Mesenchymal stem cell (in vitro differentiated cells and primary cell): ENCODE results near the gene SLC10A1.

ENCODE experiments used
- DNase-seq: peaks from one replicate; pipeline ENCODE4 v3.0.0-alpha.2; 2013
- H2AFZ ChIP-seq: one replicate; pipeline ENCODE4 v1.6.1; 2013; ENCODE audit warnings: low read depth, mild to moderate bottlenecking, control low read depth, inconsistent platforms, low read length, moderate library complexity
- H2AK5ac ChIP-seq: 2 replicates; pipeline ENCODE4 v1.6.1; 2013; ENCODE audit warnings: low read length, moderate library complexity, mild to moderate bottlenecking, inconsistent platforms; ENCODE audit not compliant: severe bottlenecking
- H2BK120ac ChIP-seq: one replicate; pipeline ENCODE4 v1.6.1; 2013; ENCODE audit warnings: low read depth, mild to moderate bottlenecking, inconsistent platforms, low read length, moderate library complexity
- H2BK12ac ChIP-seq, 2 experiments: one replicate each; pipeline ENCODE4 v1.6.1; 2013; ENCODE audit warnings: inconsistent platforms in 2 of 2, low read length in 2 of 2, mild to moderate bottlenecking in 2 of 2, moderate library complexity in 2 of 2, control low read depth in 1 of 2
- H2BK15ac ChIP-seq: one replicate; pipeline ENCODE4 v1.6.1; 2013; ENCODE audit warnings: mild to moderate bottlenecking, low read depth, inconsistent platforms; ENCODE audit not compliant: poor library complexity, severe bottlenecking
- H2BK5ac ChIP-seq: 2 replicates; pipeline ENCODE4 v1.6.1; 2013; ENCODE audit warnings: low read depth, mild to moderate bottlenecking, low read length, control low read depth, inconsistent platforms; ENCODE audit not compliant: poor library complexity, severe bottlenecking
- H3K14ac ChIP-seq, 2 experiments: one replicate each; pipeline ENCODE4 v1.6.1; 2013; ENCODE audit warnings: inconsistent platforms in 2 of 2, low read length in 2 of 2, control low read depth in 1 of 2, mild to moderate bottlenecking in 1 of 2, moderate library complexity in 1 of 2
- H3K18ac ChIP-seq, 2 experiments: one replicate each; pipeline ENCODE4 v1.6.1; 2013; ENCODE audit warnings: inconsistent platforms in 2 of 2, low read length in 2 of 2, control low read depth in 1 of 2, low read depth in 1 of 2, mild to moderate bottlenecking in 1 of 2
- H3K23ac ChIP-seq, 2 experiments: one replicate each; pipeline ENCODE4 v1.6.1; 2013; ENCODE audit warnings: inconsistent platforms in 2 of 2, low read length in 2 of 2, mild to moderate bottlenecking in 2 of 2, moderate library complexity in 2 of 2, control low read depth in 1 of 2
- H3K27ac ChIP-seq: 2 replicates; pipeline ENCODE4 v1.5.1; 2013; ENCODE audit warnings: mild to moderate bottlenecking, moderate library complexity, low read length, control low read depth, inconsistent platforms; ENCODE audit not compliant: poor library complexity, severe bottlenecking
- H3K27me3 ChIP-seq, 2 experiments: 2 replicates each; pipeline versions ENCODE4 v1.6.1 to v1.7.0; 2013; ENCODE audit warnings: low read length in 2 of 2, mild to moderate bottlenecking in 2 of 2, moderate library complexity in 2 of 2, control low read depth in 1 of 2, inconsistent platforms in 1 of 2; ENCODE audit not compliant: control insufficient read depth in 1 of 2, insufficient read depth in 1 of 2
- H3K36me3 ChIP-seq, 2 experiments: 2 replicates each; pipeline versions ENCODE4 v1.6.1 to v1.7.0; 2013; ENCODE audit warnings: low read length in 2 of 2, control low read depth in 1 of 2, inconsistent platforms in 1 of 2, low read depth in 1 of 2, mild to moderate bottlenecking in 1 of 2; ENCODE audit not compliant: insufficient read depth in 2 of 2, control insufficient read depth in 1 of 2
- H3K4ac ChIP-seq, 2 experiments: one replicate each; pipeline ENCODE4 v1.6.1; 2013; ENCODE audit warnings: inconsistent platforms in 2 of 2, low read length in 2 of 2, mild to moderate bottlenecking in 2 of 2, moderate library complexity in 2 of 2, control low read depth in 1 of 2, low read depth in 1 of 2
- H3K4me1 ChIP-seq: 2 replicates; pipeline ENCODE4 v1.6.1; 2013; ENCODE audit warnings: low read depth, low read length, control low read depth; ENCODE audit not compliant: control insufficient read depth, insufficient read depth
- H3K4me2 ChIP-seq: 2 replicates; pipeline ENCODE4 v1.6.1; 2013; ENCODE audit warnings: low read length, mild to moderate bottlenecking, inconsistent platforms; ENCODE audit not compliant: poor library complexity, severe bottlenecking
- H3K4me3 ChIP-seq, 2 experiments: 2 replicates each; pipeline versions ENCODE4 v1.5.1 to v1.7.0; 2013; ENCODE audit warnings: low read length in 2 of 2, mild to moderate bottlenecking in 2 of 2, control low read depth in 1 of 2, low read depth in 1 of 2; ENCODE audit not compliant: insufficient read depth in 1 of 2
- H3K79me1 ChIP-seq: replicated peaks from 2 replicates; pipeline ENCODE4 v1.6.1; 2013; ENCODE audit warnings: mild to moderate bottlenecking, control low read depth, low read length, inconsistent platforms; ENCODE audit not compliant: poor library complexity, severe bottlenecking
- H3K9ac ChIP-seq: 2 replicates; pipeline ENCODE4 v1.7.0; 2013; ENCODE audit warnings: mild to moderate bottlenecking, low read length, moderate library complexity
- H3K9me3 ChIP-seq: 2 replicates; pipeline ENCODE4 v1.7.0; 2013; ENCODE audit warnings: mild to moderate bottlenecking, low read length; ENCODE audit not compliant: control insufficient read depth
- H4K8ac ChIP-seq: one replicate; pipeline ENCODE4 v1.6.1; 2013; ENCODE audit warnings: inconsistent platforms, mild to moderate bottlenecking, low read length, moderate library complexity
- H4K91ac ChIP-seq: one replicate; pipeline ENCODE4 v1.6.1; 2013; ENCODE audit warnings: mild to moderate bottlenecking, low read length, inconsistent platforms
- WGBS: methylation state at CpG from one replicate; pipeline ENCODE4 v1.1.7; 2013; ENCODE audit warnings: mixed read lengths; 5-methylcytosine and 5-hydroxymethylcytosine counted together

The SLC10A1 gene

DNA sequence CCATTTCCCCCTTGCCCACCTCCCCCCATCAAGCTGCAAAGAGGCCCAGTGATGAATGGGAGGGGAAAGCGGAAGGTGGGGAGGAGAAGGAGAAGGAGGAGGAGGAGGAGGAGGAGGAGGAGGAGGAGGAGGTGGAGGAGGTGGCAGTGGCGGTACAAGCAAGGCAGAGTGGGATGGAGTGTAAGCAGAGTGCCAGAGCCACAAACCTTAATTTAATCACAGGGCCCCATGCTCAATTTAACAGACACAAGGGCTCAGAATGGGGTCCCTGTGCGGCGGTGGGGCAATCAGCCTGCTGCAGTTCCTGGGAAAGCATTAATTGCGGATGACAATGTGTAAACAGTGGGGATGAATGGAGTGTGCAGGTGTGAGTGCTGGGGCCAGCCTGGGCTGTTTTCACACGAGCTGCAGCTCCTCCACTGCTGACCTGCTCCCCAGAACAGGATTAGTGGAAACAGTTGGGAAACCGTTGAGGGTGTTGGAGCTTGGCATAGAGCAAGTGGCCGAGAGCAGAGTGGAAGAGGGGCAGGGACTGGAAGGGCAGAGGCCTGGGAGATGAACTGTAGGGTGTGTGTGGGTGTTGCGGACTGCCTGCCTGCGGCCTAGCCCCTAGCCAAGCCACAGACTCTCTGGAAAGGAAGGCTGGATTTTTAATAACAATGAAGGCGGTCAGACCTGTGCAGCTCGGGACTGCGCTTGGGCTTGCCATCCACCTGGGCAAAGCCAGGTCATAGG is 45.8 kb upstream of the SLC10A1 start:
- Histone ChIP-seq H2AK5ac (no peak overlapping the region), H3K4me1 (peaks cover 3% of the 10 kb centered on the region), H3K23ac (no peak overlapping the region), H2BK120ac (no peak overlapping the region), H3K4me2 (no peak overlapping the region), H3K4me3 (no peak overlapping the region), H3K9ac (no peak overlapping the region), H4K91ac (no peak overlapping the region), H3K27me3 (peaks cover 35 to 54% of the 10 kb centered on the region in 2 experiments), H3K79me1 (no peaks in the 10 kb centered on the region), H2AFZ (no peak overlapping the region), H3K14ac (no peak overlapping the region), H2BK15ac (no peak overlapping the region), H2BK12ac (no peak overlapping the region), H3K18ac (no peak overlapping the region), H3K9me3 (no peaks in the 10 kb centered on the region), H4K8ac (no peak overlapping the region), H3K4ac (no peak overlapping the region), H3K36me3 (no peaks in the 10 kb centered on the region), H2BK5ac (no peak overlapping the region), H3K27ac (no peak overlapping the region)
- WGBS, result 52% methylated on average over 11 of the region's 13 CpGs
- DNase-seq, result no peak

DNA sequence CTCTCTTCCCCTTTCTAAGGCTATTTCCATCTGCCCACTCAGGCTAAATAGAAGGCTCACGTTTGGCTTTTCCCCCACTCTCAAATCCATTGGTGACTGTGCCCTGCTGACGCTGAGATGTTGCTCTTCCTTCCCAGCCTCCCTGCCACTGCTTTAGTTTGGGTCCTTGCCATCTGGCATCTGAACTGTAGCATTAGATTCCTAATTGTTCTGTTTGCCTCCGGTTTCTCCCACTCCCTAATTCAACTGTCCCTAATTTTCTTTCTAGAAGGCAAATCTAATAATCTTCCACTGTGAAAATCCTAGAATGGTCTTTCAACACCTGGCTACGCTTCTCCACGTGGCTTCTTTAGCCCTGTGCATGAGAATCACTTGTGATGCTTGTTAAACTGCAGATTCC is 44.6 kb upstream of the SLC10A1 start:
- no peak overlapping the region for H2BK15ac ChIP-seq
- no peaks in the 10 kb centered on the region for H3K36me3 ChIP-seq
- no peaks in the 10 kb centered on the region for H3K79me1 ChIP-seq
- H3K9ac ChIP-seq, result no peak overlapping the region
- no peak overlapping the region for H3K4me2 ChIP-seq
- H3K23ac ChIP-seq, result no peak overlapping the region
- peaks cover 29 to 54% of the 10 kb centered on the region in 2 experiments for H3K27me3 ChIP-seq
- H2AK5ac ChIP-seq, result no peak overlapping the region
- H3K9me3 ChIP-seq, result no peaks in the 10 kb centered on the region
- H2BK120ac ChIP-seq, result no peak overlapping the region
- H3K4me3 ChIP-seq, result no peak overlapping the region
- H2BK12ac ChIP-seq, result no peak overlapping the region
- no peak overlapping the region for H3K14ac ChIP-seq
- WGBS, result 58% methylated on average over 5 of the region's 5 CpGs
- H3K4ac ChIP-seq, result no peak overlapping the region
- no peak overlapping the region for H4K8ac ChIP-seq
- H3K4me1 ChIP-seq, result peaks cover 3% of the 10 kb centered on the region
- H2BK5ac ChIP-seq, result no peak overlapping the region
- no peak for DNase-seq
- no peak overlapping the region for H2AFZ ChIP-seq
- H3K18ac ChIP-seq, result no peak overlapping the region
- no peak overlapping the region for H4K91ac ChIP-seq
- H3K27ac ChIP-seq, result no peak overlapping the region

DNA sequence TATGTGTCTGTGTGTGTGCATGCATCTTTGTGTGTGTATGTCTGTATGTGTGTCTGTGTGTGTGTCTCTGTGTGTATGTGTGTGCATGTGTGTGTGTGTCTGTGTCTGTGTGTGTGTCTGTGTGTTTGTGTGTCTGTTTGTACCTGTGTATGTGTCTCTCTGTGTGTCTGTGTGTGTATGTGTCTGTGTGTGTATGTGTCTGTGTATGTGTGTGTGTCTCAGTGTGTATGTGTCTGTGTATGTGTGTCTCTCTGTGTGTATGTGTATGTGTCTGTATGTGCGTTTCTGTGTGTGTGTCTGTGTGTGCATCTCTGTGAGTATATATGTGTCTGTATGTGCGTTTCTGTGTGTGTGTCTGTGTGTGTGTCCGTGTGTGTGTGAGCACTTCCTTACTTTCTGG is 42.6 kb upstream of the SLC10A1 start:
- Histone ChIP-seq H3K36me3 (no peaks in the 10 kb centered on the region), H3K9me3 (no peaks in the 10 kb centered on the region), H3K4me2 (no peak overlapping the region), H2BK120ac (no peak overlapping the region), H4K91ac (no peak overlapping the region), H3K4ac (no peak overlapping the region), H3K14ac (peak overlapping the region in 1 of 2 experiments; percentile 61), H3K4me3 (no peak overlapping the region), H2AFZ (no peak overlapping the region), H3K18ac (no peak overlapping the region), H3K4me1 (no peaks in the 10 kb centered on the region), H3K27ac (no peak overlapping the region), H4K8ac (no peak overlapping the region), H2BK5ac (no peak overlapping the region), H3K23ac (no peak overlapping the region), H2AK5ac (no peak overlapping the region), H3K9ac (no peak overlapping the region), H2BK15ac (no peak overlapping the region), H3K27me3 (peaks cover 22 to 47% of the 10 kb centered on the region in 2 experiments), H2BK12ac (no peak overlapping the region), H3K79me1 (no peaks in the 10 kb centered on the region)
- WGBS, result 100% methylated on average over 1 of the region's 3 CpGs
- no peak for DNase-seq

DNA sequence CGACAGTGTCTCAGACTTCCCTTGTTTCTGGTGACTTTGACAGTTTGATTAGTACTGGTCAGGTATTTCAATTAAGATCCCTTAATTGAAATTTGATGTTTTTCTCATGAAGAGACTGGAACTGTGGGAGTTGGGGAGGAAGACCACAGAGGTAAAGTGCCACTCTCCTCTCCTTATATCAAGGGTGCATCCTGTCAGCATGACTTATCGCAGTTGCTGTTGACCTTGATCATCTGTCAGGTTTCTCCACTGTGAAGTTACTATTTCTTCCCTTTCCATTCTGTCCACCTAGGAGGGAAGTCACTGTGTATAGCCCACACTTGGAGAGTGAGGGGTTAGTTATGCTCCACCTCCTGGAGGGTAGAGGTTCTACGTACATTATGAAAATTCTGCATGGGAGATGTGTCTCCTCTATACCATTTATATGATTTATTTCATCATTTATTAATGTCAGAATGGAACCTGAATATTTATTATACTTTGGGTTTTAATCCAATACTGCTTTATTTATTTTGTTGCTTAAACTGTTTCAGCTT is 41.9 kb upstream of the SLC10A1 start:
- H2BK15ac ChIP-seq, result no peak overlapping the region
- H2AK5ac ChIP-seq, result no peak overlapping the region
- no peaks in the 10 kb centered on the region for H3K9me3 ChIP-seq
- no peak overlapping the region for H2BK5ac ChIP-seq
- no peak overlapping the region for H3K9ac ChIP-seq
- H3K36me3 ChIP-seq, result no peaks in the 10 kb centered on the region
- DNase-seq, result no peak
- no peak overlapping the region for H3K14ac ChIP-seq
- H2AFZ ChIP-seq, result no peak overlapping the region
- no peak overlapping the region for H3K23ac ChIP-seq
- H2BK12ac ChIP-seq, result no peak overlapping the region
- H3K27ac ChIP-seq, result no peak overlapping the region
- H4K91ac ChIP-seq, result no peak overlapping the region
- no peaks in the 10 kb centered on the region for H3K79me1 ChIP-seq
- H2BK120ac ChIP-seq, result no peak overlapping the region
- 100% methylated on average over 1 of the region's 3 CpGs for WGBS
- no peak overlapping the region for H3K4me2 ChIP-seq
- no peak overlapping the region for H3K18ac ChIP-seq
- no peaks in the 10 kb centered on the region for H3K4me1 ChIP-seq
- no peak overlapping the region for H3K4me3 ChIP-seq
- peaks cover 22 to 42% of the 10 kb centered on the region in 2 experiments for H3K27me3 ChIP-seq
- H3K4ac ChIP-seq, result no peak overlapping the region
- H4K8ac ChIP-seq, result no peak overlapping the region
